HG02870 (cell line): ENCODE results near the gene MAP3K4.
"Not testable (repeated sequence)": the region's sequence is repeated elsewhere in the genome, so short reads cannot be mapped to it uniquely, and the experiment has no call there.

ENCODE experiments used
- ATAC-seq: cut with Tn5 transposase; IDR thresholded peaks from one replicate; pipeline ENCODE4 v1.9.1; 2021; ENCODE audit warnings: mild to moderate bottlenecking, moderate library complexity; ENCODE audit not compliant: unreplicated experiment

The MAP3K4 gene

DNA sequence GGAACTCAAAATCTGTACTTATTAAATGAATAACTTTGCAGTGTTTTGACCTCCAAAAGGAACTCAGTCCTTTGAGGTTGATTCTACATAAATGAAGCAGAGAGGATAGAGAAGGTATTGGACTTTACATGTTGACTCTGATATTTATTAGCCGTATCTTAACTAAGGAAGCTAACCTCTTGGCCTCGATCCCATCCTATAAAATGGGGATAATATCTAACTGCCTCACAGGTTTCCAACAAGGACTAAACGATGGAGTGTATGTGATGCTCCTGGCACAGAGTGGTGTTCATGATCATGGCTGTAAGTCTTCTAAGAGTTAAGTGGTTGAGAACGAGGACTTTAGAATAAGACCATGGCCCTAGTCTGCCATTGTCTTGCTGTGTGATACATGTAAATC is 24.2 kb upstream of the MAP3K4 start:
- no peak for ATAC-seq

DNA sequence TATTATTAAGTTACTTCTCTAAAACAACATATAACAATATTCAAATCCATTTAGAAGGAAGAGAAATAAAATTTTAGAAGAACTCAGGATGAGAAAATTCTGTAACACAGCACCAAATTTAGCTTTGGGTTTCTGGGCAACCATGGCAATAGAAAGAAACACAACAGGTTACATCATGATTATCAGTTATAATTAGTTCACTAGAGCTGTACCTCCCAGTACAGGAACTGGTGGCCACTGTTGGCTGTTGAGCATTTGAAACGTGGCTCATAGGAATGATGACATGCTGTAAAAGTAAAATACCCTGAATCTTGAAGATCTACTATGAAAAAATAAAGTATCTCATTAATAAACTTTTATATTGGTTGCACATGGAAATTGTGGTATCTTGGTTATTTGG is 23.7 kb upstream of the MAP3K4 start:
- no peak for ATAC-seq

DNA sequence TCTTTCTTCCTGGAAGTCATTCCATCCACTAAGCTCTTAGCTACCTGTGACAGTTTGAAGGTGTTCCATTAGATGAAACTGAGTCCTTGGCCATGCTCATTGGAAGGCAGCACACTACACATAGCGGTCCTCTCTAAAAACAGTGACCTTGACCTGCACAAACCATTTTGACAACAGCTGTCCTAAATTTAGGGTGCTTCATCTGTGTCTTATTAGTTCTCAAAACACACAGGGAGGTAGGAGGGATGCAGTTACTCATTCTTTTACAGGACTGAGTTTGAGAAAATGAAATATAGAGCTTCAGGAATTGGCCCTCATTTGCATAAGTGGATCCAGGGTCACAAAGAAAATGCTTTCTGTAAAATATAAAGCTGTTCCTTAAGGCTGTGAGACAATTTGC is 20.4 kb upstream of the MAP3K4 start:
- no peak for ATAC-seq

DNA sequence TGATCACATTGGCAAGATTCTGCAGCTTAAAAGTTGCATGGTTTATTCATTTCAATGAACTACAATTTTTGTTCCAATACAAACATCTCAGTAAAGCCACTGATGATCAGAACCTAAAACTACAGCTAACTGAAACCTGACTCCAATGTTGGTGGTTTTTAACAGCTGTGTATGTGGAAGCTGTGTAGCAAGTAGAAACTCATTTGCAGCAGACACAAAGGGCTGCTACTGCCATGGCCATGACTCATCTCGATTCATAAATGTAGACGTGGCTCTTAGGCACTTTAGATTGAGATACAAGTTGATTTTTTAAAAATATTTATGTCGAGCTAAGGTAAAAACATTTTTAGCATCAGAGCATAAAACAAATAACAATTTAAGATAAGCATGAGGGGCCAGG is 19.5 kb upstream of the MAP3K4 start:
- ATAC-seq, result peak; percentile 96

DNA sequence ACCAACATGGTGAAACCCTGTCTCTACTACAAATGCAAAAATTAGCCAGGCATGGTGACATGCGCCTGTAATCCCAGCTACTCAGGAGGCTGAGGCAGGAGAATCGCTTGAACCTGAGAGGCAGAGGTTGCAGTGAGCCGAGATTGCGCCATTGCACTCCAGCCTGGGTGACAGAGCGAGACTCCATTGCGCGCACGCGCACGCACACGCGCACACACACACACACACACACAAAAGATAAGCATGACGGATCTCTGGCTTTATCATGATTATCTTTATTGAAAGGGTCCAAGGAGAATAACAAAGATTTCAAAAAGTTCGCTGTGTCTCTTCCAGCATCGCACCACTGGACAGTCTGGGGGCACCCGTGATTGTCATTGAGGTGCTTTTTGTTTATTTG is 19.0 kb upstream of the MAP3K4 start:
- ATAC-seq, result not testable (repeated sequence)

DNA sequence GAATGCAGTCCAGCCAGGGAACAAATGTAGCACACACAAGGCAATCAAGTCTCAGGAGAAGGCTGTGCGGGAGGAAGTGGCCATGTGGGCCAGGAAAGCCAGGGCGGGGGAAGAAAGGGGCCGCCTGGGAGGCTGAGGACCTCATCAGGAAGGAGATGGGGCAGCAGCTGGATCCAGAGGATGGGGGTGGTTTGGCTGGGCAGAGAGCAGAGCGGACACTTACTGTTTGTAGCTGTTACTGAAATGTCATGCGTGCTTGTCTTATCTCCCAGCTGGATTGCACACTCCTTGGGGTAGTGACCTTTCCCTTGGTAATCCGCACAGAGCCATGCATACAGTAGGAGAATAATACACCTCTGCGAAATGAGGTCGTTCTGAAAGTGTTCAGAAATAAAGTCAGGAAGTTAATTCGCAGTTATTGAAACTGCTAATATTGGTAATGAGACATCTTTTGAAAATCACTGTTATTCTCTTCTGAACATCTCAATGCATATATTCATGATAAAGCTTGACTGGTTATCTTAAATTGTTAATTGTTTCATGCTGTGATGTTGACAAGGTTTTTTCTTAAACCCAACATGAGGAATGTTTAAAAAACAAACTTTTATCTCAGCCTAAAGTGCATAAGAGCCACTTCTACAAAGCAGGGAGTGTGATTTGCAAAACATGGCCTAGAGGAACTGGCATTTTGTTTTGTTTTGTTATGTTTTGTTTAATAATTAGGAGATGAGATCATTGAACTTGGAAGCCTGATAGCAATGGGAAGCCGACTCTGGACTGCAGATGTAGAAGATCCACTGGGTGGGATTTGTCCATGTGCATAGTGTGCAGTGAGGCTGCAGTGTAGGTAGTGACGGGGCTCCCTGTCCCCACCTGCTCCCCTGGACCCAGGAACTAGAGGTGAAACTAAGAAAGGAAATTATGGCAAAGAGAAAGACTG is 18.0 kb upstream of the MAP3K4 start:
- no peak for ATAC-seq

DNA sequence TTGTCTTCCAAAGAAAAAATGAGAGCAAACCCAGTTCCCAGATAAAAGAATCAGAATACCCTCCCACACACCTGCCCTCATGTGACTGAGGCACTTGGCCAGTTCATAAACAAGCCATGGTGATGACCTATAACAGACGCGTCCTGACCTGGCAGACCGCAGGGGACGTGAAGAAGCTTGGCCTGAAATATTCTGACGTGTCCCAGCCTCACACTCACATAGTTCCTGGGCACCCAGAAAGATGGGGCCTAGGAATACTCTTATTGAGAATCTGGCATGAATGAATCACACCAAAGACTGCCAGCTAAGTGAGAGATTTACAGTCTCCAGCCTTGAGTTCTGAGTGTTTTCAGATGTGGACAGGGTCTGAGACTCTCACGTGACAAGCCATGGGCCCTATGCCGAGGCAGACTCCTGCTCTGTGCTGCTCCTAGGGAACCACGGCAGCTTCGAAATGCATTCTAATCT is 17.2 kb upstream of the MAP3K4 start:
- ATAC-seq, result no peak

DNA sequence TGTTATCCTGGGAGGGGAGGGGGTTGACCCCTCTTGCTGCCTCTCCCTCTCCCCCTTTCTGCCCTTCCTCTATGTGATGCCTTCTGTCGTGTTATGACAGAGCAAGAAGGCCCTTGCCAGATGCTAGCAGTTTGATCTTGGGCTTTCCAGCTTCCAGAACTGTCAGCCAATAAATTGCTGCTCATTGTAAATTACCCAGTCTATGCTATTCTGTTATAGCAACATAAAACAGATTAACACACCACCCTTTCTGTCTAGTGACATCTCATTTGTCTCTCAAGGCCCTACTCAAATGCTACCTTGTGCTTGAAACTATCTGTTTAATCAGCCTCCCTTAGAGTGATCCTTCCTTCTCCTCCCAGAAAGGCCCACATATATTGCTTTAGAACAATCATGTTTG is 16.4 kb upstream of the MAP3K4 start:
- no peak for ATAC-seq

DNA sequence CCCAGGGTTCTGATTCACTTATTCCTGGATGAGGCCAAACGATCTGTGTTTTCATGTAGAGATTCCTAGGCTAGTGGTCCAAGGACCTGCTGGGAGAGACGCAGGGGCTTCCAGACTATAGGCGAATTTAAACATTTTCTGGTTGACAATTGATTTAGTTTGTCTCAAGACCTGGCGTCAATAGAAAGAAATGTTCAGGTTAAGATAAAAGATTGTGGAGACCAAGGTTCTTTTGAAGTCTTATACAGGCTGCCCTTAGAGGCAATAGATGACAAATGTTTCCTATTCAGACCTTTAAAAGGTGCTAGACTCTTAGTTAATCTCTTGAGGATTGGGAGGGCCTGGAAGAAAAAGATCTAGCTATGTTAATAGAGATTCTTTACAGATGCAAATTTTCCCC is 15.6 kb upstream of the MAP3K4 start:
- not testable (repeated sequence) for ATAC-seq

DNA sequence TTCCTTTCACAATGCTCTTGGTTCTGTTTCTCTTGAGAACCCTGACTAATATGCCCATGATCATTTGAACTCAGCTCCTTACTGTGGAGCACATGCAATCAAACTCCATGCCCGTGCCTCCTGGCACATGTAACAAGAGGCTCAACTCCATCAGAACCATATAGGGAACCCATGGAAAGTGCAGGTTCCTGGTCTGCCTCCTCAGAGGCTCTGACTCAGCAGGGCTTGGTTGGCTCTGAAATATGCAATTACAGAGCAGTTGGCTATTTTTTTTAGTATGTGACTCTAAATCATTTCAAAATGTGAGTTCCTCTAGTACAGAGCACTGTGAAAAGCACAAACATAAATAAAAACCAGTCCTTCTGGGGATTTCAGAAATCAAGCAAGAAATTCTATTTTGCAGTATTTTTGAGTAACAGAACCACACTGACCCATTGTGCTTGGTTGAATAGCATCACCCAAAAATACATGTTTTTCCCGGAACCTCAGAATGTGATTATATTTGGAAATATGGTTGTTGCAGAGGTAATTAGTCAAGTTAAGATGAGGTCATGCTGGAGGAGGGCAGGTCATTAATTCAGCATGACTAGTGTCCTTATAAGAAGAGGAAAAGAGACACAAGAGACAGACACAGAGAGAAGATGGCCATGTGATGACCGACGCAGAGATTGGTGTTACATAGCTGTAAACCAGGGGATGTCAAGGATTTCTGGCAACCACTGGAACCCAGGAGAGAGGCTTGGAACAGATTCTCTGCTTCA is 13.2 kb upstream of the MAP3K4 start:
- ATAC-seq, result no peak

DNA sequence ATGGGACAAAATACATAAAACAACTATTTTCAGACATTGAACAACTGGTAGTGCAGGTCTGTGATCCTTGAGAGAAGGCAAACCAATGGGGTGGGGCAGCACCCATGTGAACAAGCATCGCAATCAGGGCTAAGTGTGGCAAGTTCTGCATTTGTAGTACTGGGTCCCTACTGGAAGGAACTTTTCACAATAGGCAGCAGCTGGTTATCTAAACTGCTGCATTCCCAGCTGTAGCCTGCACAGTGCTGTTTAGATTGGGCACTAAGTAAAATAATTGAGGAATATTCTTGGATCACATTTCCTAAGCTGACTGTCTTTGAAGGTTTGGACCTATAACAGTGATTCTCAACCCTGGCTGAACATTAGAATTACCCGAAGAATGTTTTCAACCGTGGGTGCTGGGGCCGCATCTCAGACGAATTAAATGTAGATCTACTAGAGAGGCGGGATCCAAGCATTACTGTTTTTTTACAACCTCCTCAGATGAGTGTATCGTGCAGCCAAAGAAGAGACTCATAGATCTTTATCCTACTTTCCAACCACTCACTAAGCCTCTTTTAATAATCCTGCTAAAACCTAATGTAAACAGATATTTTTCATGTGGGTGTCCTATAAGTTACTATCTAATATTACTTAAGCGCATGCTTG is 12.4 kb upstream of the MAP3K4 start:
- no peak for ATAC-seq

DNA sequence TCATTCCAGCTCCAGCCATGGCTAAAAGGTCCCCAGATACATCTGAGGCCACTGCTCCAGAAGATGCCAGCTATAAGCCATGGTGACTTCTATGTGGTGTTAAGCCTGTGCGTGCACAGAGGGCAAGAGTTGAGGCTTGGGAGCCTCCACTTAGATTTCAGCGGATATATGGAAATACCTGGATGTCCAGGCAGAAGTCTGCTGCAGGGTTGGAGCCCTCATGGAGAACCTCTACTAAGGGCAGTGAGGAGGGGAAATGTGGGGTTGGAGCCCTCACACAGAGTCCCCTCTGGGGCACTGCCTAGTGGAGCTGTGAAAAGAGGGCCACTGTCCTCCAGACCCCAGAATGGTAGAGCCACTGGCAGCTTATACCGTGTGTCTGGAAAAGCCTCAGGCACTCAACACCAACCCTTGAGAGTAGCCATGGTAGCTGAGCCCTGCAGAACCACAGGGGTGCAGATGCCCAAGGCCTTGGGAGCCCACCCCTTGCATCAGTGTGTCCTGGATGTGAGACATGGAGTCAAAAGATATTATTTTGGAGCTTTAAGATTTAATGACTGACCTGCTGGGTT is 8.1 kb upstream of the MAP3K4 start:
- ATAC-seq, result not testable (repeated sequence)

DNA sequence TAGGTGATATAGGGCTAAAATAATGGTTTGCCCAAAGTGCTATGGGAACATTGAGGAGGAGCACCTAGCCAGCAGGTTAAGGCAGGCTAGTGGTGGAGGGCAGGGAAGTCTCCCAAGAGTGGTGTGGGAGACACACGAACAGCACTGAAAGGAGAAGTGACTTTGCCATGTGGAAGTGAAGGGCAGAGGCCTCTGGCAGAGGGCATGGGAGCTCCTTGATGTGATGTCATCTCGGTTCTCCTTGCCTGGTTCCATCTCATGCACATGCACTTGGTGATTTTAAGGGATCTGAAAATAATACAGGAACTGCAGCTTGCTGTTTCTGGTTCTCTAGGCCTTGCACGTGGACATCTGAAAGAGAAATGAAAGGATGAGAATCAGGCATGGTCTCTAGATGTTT is 4.7 kb upstream of the MAP3K4 start:
- no peak for ATAC-seq

DNA sequence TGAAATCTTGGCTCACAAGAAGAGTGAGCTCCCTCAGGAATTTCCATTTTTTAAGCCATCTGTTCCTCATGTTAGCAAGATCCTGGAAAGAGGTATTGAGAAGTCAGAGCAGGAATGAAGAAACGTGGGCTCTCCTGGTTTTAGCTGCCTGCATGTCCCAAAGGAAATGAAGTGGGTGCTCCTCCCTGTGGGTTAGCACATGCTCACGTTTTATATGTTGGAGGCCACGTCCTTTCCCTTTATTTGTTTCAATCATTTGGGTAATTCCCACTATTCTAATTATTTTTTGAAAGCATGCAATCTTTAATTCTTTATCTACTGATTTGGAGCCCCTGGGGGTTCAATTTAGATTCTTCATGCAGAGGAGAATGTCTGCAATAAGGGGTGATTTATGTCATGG is 4.3 kb upstream of the MAP3K4 start:
- ATAC-seq, result no peak

DNA sequence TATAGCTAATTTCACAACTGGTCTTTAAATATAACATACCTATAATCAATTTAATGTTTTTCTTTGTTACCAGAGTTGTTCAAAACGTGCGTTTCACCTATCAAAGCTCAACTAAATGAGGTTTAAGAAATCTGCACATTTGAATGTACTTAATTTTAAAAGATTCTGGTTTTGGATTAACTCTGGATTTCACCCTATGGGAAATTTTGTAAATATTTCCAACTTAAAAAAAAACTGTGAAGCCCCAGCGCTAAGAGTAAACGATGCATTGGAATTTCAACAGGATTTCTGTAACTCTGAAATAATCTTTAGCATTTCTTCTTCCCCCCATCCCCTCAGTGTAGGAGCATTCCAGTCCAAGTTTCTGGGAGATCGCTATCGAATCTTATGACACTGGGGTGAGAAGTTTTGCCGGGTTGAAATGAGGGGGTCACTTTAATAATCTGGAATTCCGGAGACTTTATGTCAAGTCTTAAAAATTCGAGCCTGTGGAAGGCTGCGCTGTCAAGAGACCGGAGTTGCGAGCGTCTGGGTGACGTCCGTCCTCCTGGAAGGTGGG is 643 bp upstream of the MAP3K4 start:
- ATAC-seq, result no peak

DNA sequence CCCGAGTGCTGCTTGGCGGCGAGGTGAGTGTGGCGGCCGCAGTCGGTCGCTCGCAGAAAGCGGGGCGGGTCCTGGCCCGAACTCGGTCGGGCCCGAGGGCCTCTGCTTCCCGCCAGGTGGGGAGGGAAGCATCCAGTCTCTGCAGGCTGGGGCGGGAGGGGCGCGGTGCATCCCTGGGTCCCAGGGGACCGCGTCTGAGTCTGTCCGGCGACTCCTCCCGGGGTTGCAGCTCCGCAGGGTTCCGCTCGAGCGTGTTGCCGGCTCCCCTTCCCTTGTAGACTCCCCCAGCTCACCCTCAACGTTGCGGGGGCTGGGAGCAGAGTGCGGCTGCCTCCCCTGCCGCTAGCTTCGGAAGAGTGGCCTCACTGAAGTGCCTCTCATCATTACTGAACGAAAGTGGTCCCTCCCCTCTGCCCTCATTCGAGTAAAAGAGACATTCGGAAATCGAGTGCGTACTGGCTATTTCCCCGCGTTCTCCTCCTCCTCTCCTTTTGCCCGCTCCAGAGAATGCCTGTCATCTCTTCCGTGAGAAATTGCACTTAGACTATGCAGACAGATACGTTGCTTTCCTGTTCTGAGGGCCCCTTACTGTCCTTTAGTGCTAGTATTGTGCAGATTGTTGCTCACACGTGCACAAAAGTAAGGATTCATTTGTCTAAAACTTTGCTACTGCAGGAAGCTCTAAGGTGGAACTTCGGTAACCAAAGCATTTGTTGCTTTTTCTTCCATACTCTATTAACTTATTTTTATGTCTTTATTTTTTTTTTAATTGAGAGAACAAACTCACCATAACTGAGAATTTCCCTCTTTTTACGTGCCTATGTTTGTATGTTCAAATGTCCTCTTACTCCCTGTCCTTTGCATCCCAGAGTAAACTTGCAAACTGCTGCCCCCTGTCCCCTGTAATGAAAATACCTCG is 751 bp downstream of the MAP3K4 start:
- ATAC-seq, result peak; percentile 42

DNA sequence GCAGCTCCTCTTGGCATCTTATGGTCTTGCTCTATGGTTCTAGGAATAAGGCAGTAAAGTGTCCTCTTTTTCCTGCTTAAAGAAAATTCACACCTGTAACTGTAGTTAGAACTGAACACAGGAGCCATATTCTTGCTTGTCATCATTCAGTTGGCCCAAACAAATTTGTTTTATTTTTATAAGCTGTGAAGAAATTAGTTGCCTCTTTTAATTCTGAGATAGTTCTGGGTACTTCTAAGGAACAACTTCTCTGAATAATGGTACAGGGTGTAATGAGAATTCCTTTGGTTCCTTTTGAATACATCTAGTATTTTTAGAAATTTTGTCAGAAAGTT is 1.4 kb downstream of the MAP3K4 start:
- no peak for ATAC-seq

DNA sequence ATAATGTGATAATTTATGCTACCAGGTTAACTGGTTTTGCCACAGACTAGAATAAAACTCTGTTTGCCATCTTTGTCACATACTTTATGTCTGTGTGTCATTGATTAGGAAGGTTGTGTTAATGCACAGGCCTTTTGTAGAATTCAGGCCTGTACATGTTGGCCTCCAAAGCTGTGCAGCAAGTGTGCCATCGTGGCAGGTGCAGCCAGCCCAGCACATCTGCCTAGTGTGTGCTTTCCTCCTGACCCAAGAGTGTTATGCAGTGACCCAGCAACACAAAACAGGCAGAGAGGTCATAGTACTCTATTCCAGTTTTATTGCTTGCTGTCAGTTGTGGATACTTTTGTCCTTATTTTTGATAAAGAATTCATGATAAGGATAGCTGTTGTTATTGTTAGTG is 3.7 kb downstream of the MAP3K4 start:
- ATAC-seq, result no peak

DNA sequence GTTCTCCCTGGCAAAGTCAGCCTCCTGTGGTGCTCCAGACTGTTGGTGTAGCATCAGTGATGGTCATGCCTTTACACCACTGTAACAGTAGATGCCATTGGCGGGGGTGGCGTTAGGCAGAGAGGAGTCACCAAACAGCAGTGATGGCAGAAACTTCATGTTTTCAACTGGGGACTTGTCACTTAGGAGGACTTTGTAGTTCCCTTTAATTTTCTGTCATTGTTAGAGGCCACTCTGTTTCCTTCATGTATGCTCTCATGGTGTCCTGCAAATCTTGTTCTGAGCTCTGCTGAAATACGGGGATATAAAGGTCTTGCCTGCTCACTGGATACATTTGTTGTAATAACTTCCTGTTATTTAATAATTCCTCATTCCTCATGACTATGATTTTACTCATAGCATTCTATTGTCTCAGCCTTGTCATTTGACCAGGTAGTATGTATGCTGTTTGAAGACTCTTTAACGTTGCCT is 4.6 kb downstream of the MAP3K4 start:
- ATAC-seq, result no peak

DNA sequence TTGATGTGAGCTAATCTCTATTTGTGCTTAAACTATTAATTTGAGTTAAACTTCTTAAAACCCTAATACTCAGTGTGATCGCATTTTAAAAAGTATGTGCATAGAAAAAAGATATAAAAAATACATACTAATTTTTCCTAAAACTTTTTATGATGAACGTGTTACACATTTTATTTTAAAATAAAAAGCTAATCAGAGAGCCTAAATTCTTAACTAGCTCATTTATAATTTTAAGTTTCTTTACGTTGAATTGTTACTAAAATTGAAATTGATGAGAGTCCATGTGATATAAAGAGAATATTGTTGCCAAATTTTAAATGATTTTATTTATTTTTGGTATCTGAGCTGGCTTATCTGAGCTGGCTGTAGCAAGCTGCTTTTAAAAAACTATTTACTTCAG is 6.6 kb downstream of the MAP3K4 start:
- no peak for ATAC-seq
